ENCODE results near the gene AGPS.

Gene AGPS

DNA sequence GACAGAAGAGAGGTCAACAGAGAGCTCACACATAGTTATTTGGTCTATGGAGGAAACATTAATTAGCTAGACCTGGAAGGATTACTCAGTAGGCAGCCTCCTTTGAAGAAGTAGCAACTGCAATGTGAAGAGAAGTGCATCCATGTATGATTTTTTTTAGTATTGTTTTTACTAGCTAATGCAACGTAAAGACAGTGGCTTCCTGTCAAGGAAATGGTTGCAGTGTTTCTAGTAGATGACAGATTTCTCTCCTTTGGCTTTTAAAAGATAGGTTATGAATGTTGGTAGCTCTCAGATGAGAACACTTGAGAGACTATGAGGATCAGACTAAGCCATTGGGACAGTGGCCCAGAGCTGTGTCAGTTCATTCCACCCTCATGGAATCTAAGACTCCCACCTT lies 175.8 kb downstream of the AGPS start:
- no peaks in the 10 kb centered on the region for H3K4me1 ChIP-seq (ENCODE audit: control insufficient read depth, insufficient read depth, low read length, unreplicated experiment)
- no peak overlapping the region for H3K4me3 ChIP-seq (ENCODE audit: low read depth, low read length)
- H3K27me3 ChIP-seq (ENCODE audit: insufficient read depth, low read length): peaks cover 8% of the 10 kb centered on the region; the same call in 1 of the 2 replicates
- no peaks in the 10 kb centered on the region for H3K36me3 ChIP-seq (ENCODE audit: insufficient read depth, low read length)
- H2AFZ ChIP-seq (ENCODE audit: low read length, unreplicated experiment): no peak overlapping the region
- H3K79me2 ChIP-seq (ENCODE audit: control insufficient read depth, insufficient read depth, low read length, unreplicated experiment): no peaks in the 10 kb centered on the region
- no peak overlapping the region for H3K27ac ChIP-seq (ENCODE audit: low read depth, low read length)

DNA sequence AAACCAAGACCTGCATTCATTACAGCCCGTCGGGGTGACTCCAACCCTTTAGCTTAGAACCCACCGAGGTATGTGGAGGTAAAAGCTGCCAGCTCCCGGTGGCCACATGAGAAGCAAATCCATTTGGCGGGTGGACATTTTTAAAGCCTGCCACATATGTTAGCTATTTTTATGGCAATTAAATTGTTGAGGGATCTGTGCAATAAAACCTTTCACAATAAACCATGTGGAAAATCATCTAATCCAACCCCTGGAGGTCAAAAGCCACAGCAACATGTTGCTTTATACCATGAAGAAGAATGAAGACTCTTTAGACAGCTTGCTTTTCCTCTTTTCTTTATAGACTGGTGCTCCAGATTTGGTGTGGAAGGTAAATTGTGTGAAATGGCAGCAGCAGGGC lies 176.3 kb downstream of the AGPS start:
- Histone ChIP-seq H3K4me3 (ENCODE audit: low read depth, low read length) (no peak overlapping the region), H3K36me3 (ENCODE audit: insufficient read depth, low read length) (no peaks in the 10 kb centered on the region), H3K27me3 (ENCODE audit: insufficient read depth, low read length) (peaks cover 8% of the 10 kb centered on the region; the same call in 1 of the 2 replicates), H2AFZ (ENCODE audit: low read length, unreplicated experiment) (no peak overlapping the region), H3K79me2 (ENCODE audit: control insufficient read depth, insufficient read depth, low read length, unreplicated experiment) (no peaks in the 10 kb centered on the region), H3K27ac (ENCODE audit: low read depth, low read length) (no peak overlapping the region), H3K4me1 (ENCODE audit: control insufficient read depth, insufficient read depth, low read length, unreplicated experiment) (no peaks in the 10 kb centered on the region)

DNA sequence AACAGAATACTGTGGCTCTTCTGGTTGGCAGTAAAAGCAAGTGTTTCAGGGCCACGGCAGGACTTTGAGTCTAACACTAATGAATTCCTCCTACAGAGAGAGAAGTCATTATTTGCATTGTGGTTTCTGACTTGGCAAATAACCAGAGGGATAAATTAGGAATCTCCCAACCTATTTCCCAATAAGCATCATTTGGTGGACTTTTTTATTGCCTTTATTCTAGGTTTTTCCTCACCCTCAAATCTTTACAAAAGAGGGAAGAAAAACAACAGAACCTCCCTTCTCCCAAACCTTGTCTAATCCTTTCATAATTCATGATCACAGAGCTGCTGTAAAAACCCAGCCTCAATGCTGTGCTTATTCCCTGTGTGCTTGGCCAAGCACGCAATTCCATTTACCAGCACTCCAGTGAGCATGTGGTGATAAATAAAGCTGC lies 179.7 kb downstream of the AGPS start:
- Histone ChIP-seq H3K4me3 (ENCODE audit: low read depth, low read length) (no peak overlapping the region), H3K27ac (ENCODE audit: low read depth, low read length) (no peak overlapping the region), H2AFZ (ENCODE audit: low read length, unreplicated experiment) (no peak overlapping the region), H3K27me3 (ENCODE audit: insufficient read depth, low read length) (peaks cover 8% of the 10 kb centered on the region; the same call in 1 of the 2 replicates), H3K4me1 (ENCODE audit: control insufficient read depth, insufficient read depth, low read length, unreplicated experiment) (no peaks in the 10 kb centered on the region), H3K36me3 (ENCODE audit: insufficient read depth, low read length) (no peaks in the 10 kb centered on the region), H3K79me2 (ENCODE audit: control insufficient read depth, insufficient read depth, low read length, unreplicated experiment) (no peaks in the 10 kb centered on the region)

DNA sequence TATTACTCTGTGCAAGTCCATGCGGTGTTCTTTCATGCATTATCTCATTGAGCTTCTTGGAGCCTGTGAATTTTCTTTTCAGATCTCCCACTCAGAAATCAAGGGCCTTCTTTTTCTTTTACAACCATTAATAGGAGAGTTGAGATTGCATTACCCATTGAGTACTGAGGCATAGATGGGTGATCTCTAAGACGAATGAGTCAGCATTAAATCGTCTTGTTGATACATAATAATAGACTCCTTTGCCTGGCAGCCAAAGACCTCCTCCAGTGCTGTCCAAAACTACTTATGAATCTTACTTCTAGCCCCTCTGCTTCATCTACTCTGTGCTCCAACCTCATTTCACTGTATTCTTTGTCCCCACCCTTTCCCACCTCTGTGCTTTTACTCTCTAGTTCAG lies 180.5 kb downstream of the AGPS start:
- H3K79me2 ChIP-seq (ENCODE audit: control insufficient read depth, insufficient read depth, low read length, unreplicated experiment): no peaks in the 10 kb centered on the region
- no peak overlapping the region for H3K27ac ChIP-seq (ENCODE audit: low read depth, low read length)
- H3K4me3 ChIP-seq (ENCODE audit: low read depth, low read length): no peak overlapping the region
- H3K27me3 ChIP-seq (ENCODE audit: insufficient read depth, low read length): peaks cover 8% of the 10 kb centered on the region; the same call in 1 of the 2 replicates
- no peak overlapping the region for H2AFZ ChIP-seq (ENCODE audit: low read length, unreplicated experiment)
- no peaks in the 10 kb centered on the region for H3K36me3 ChIP-seq (ENCODE audit: insufficient read depth, low read length)
- H3K4me1 ChIP-seq (ENCODE audit: control insufficient read depth, insufficient read depth, low read length, unreplicated experiment): no peaks in the 10 kb centered on the region

DNA sequence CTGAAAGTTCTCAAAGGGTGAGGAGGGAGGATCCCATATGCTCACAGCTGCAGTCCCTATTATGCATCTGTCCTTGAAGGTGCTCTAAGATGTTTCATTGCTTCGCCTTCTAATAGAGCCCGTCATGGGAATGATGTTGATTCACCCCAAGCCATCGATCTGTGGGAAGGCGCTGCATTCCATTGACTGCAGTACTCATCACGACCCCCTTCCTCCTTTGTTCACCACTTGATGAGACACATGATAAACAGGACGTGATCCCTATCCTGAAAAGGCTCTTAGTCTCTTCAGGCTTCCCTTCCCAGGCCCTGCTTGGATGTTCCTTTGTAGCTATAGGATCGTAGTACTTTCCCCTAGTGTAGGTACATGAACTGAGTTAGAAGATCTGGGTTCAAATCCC lies 181.8 kb downstream of the AGPS start:
- Histone ChIP-seq H3K79me2 (ENCODE audit: control insufficient read depth, insufficient read depth, low read length, unreplicated experiment) (no peaks in the 10 kb centered on the region), H3K36me3 (ENCODE audit: insufficient read depth, low read length) (no peaks in the 10 kb centered on the region), H3K4me3 (ENCODE audit: low read depth, low read length) (no peak overlapping the region), H2AFZ (ENCODE audit: low read length, unreplicated experiment) (no peak overlapping the region), H3K4me1 (ENCODE audit: control insufficient read depth, insufficient read depth, low read length, unreplicated experiment) (no peaks in the 10 kb centered on the region), H3K27me3 (ENCODE audit: insufficient read depth, low read length) (peaks cover 8% of the 10 kb centered on the region; the same call in 1 of the 2 replicates), H3K27ac (ENCODE audit: low read depth, low read length) (no peak overlapping the region)

GRCh38 chr2:177575358-177575757 lies 182.8 kb downstream of the AGPS start:
- no peaks in the 10 kb centered on the region for H3K4me1 ChIP-seq (ENCODE audit: control insufficient read depth, insufficient read depth, low read length, unreplicated experiment)
- H3K27ac ChIP-seq (ENCODE audit: low read depth, low read length): no peak overlapping the region
- H3K79me2 ChIP-seq (ENCODE audit: control insufficient read depth, insufficient read depth, low read length, unreplicated experiment): no peaks in the 10 kb centered on the region
- no peak overlapping the region for H2AFZ ChIP-seq (ENCODE audit: low read length, unreplicated experiment)
- peaks cover 4% of the 10 kb centered on the region; the same call in 1 of the 2 replicates for H3K27me3 ChIP-seq (ENCODE audit: insufficient read depth, low read length)
- no peak overlapping the region for H3K4me3 ChIP-seq (ENCODE audit: low read depth, low read length)
- no peaks in the 10 kb centered on the region for H3K36me3 ChIP-seq (ENCODE audit: insufficient read depth, low read length)

GRCh38 chr2:177577075-177577474 lies 184.5 kb downstream of the AGPS start:
- no peaks in the 10 kb centered on the region for H3K4me1 ChIP-seq (ENCODE audit: control insufficient read depth, insufficient read depth, low read length, unreplicated experiment)
- H3K27ac ChIP-seq (ENCODE audit: low read depth, low read length): no peak overlapping the region
- H3K36me3 ChIP-seq (ENCODE audit: insufficient read depth, low read length): no peaks in the 10 kb centered on the region
- peaks cover 2% of the 10 kb centered on the region for H3K27me3 ChIP-seq (ENCODE audit: insufficient read depth, low read length)
- no peak overlapping the region for H2AFZ ChIP-seq (ENCODE audit: low read length, unreplicated experiment)
- H3K79me2 ChIP-seq (ENCODE audit: control insufficient read depth, insufficient read depth, low read length, unreplicated experiment): no peaks in the 10 kb centered on the region
- H3K4me3 ChIP-seq (ENCODE audit: low read depth, low read length): no peak overlapping the region

- Histone ChIP-seq H3K36me3 (ENCODE audit: insufficient read depth, low read length) (no peaks in the 10 kb centered on the region), H3K27me3 (ENCODE audit: insufficient read depth, low read length) (peaks cover 3% of the 10 kb centered on the region), H2AFZ (ENCODE audit: low read length, unreplicated experiment) (no peak overlapping the region), H3K4me1 (ENCODE audit: control insufficient read depth, insufficient read depth, low read length, unreplicated experiment) (no peaks in the 10 kb centered on the region), H3K4me3 (ENCODE audit: low read depth, low read length) (no peak overlapping the region), H3K27ac (ENCODE audit: low read depth, low read length) (no peak overlapping the region), H3K79me2 (ENCODE audit: control insufficient read depth, insufficient read depth, low read length, unreplicated experiment) (no peaks in the 10 kb centered on the region)
Observed at GRCh38 chr2:177578454-177578853, 185.9 kb downstream of the AGPS start.

- H3K27ac ChIP-seq (ENCODE audit: low read depth, low read length): no peak overlapping the region
- H2AFZ ChIP-seq (ENCODE audit: low read length, unreplicated experiment): no peak overlapping the region
- peaks cover 3% of the 10 kb centered on the region for H3K27me3 ChIP-seq (ENCODE audit: insufficient read depth, low read length)
- H3K4me3 ChIP-seq (ENCODE audit: low read depth, low read length): no peak overlapping the region
- H3K79me2 ChIP-seq (ENCODE audit: control insufficient read depth, insufficient read depth, low read length, unreplicated experiment): no peaks in the 10 kb centered on the region
- no peaks in the 10 kb centered on the region for H3K36me3 ChIP-seq (ENCODE audit: insufficient read depth, low read length)
- H3K4me1 ChIP-seq (ENCODE audit: control insufficient read depth, insufficient read depth, low read length, unreplicated experiment): no peaks in the 10 kb centered on the region
Observed at GRCh38 chr2:177579486-177580036, 187.0 kb downstream of the AGPS start.

DNA sequence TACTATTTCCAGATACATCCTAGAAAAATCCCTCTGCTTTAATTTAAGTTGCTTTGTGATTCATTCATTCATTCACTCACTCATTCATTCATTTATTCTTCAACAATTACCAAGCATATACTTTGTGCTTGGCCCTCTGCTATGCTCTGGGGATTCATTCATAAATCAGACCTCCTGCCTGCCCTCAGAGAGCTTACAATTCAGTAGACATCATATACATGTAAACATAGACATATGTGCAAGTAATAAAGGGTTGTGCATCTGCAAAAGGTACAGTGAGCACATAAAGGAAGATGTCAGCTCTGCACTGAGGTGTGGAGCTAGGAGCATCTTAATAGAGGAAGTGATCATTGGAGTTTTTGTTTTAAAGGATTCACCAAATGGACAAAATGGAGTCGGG lies 189.4 kb downstream of the AGPS start:
- Histone ChIP-seq H3K27me3 (ENCODE audit: insufficient read depth, low read length) (peaks cover 3% of the 10 kb centered on the region), H2AFZ (ENCODE audit: low read length, unreplicated experiment) (no peak overlapping the region), H3K4me3 (ENCODE audit: low read depth, low read length) (no peak overlapping the region), H3K27ac (ENCODE audit: low read depth, low read length) (no peak overlapping the region), H3K4me1 (ENCODE audit: control insufficient read depth, insufficient read depth, low read length, unreplicated experiment) (no peaks in the 10 kb centered on the region), H3K79me2 (ENCODE audit: control insufficient read depth, insufficient read depth, low read length, unreplicated experiment) (no peaks in the 10 kb centered on the region), H3K36me3 (ENCODE audit: insufficient read depth, low read length) (no peaks in the 10 kb centered on the region)

DNA sequence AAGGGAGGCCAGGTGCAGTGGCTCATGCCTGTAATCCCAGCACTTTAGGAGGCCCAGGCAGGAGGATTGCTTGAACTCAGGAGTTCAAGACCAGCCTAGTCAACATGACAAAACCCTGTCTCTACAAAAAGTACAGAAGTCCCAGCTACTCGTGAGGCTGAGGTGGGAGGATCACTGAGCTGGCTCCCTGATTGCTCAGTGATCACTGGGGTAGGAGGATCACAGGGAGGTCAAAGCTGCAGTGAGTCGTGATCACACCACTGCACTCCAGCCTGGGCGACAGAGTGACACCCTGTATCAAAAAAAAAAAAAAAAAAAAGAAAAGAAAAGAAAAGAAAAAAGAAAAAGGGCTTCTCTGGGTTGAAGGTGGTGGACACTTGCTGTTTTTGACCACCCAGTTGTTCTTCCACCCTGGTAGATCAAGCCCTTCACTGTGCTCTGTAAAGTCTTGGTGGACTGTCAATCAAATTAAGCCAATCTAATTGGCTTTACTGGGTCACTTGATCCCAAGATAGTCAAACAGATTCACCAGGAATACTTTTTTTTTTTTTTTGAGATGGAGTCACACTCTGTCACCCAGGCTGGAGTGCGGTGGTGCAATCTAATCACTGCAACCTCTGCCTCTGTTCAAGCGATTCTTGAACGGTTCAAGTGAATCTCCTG lies 191.6 kb downstream of the AGPS start:
- Histone ChIP-seq H3K4me3 (ENCODE audit: low read depth, low read length) (no peak overlapping the region), H3K36me3 (ENCODE audit: insufficient read depth, low read length) (no peaks in the 10 kb centered on the region), H3K27me3 (ENCODE audit: insufficient read depth, low read length) (peaks cover 3% of the 10 kb centered on the region), H3K27ac (ENCODE audit: low read depth, low read length) (no peak overlapping the region), H3K4me1 (ENCODE audit: control insufficient read depth, insufficient read depth, low read length, unreplicated experiment) (no peaks in the 10 kb centered on the region), H3K79me2 (ENCODE audit: control insufficient read depth, insufficient read depth, low read length, unreplicated experiment) (no peaks in the 10 kb centered on the region), H2AFZ (ENCODE audit: low read length, unreplicated experiment) (no peak overlapping the region)

All from ACC112 (cell line).